Stimulated activated naive CD8-positive, alpha-beta T cell treated with anti-CD3 and anti-CD28 coated beads, Interleukin-15, Interleukin-2, amounts not matched to agents 100 U/mL and 50 U/mL, for 24 hours (primary cell): ENCODE results near the gene CELF2.

ENCODE experiments used
- ATAC-seq: fragments of 150-1000 bp; cut with Tn5 transposase; one replicate; pipeline ENCODE4 v1.10.0; 2021
- DNase-seq: peaks from one replicate; pipeline ENCODE4 v3.0.0; 2021

The CELF2 gene

GRCh38 chr10:11225935-11226334, 208.3 kb downstream of the CELF2 start:
- DNase-seq, result peak; percentile 69

GRCh38 chr10:11227103-11227502, 209.4 kb downstream of the CELF2 start:
- no peak for DNase-seq
- no peak for ATAC-seq

More at GRCh38 chr10:11225935-11226334, 208.3 kb downstream of the CELF2 start:
- ATAC-seq, result peak; percentile 85

- DNase-seq, result no peak
- no peak for ATAC-seq
Measured at GRCh38 chr10:11229893-11230292, 212.2 kb downstream of the CELF2 start.

GRCh38 chr10:11230498-11231167, 213.0 kb downstream of the CELF2 start:
- ATAC-seq, result no peak
- no peak for DNase-seq

GRCh38 chr10:11231285-11231684, 213.6 kb downstream of the CELF2 start:
- no peak for ATAC-seq
- DNase-seq, result no peak

GRCh38 chr10:11232222-11232961, 214.7 kb downstream of the CELF2 start:
- DNase-seq (no peak), ATAC-seq (peak; percentile 57)

GRCh38 chr10:11234857-11235531, 217.3 kb downstream of the CELF2 start:
- DNase-seq (no peak), ATAC-seq (peak; percentile 39)

- ATAC-seq, result peak; percentile 41
- DNase-seq, result no peak
Measured at GRCh38 chr10:11235771-11236170, 218.1 kb downstream of the CELF2 start.

GRCh38 chr10:11236234-11236633, 218.6 kb downstream of the CELF2 start:
- no peak for DNase-seq
- peak; percentile 56 for ATAC-seq

GRCh38 chr10:11237571-11237970, 219.9 kb downstream of the CELF2 start:
- ATAC-seq (peak; percentile 51), DNase-seq (peak; percentile 51)

- DNase-seq (no peak), ATAC-seq (no peak)
Measured at GRCh38 chr10:11238893-11239292, 221.2 kb downstream of the CELF2 start.

GRCh38 chr10:11240641-11241040, 223.0 kb downstream of the CELF2 start:
- ATAC-seq (no peak), DNase-seq (no peak)

- peak; percentile 46 for DNase-seq
- ATAC-seq, result peak; percentile 67
Measured at GRCh38 chr10:11242443-11243387, 225.0 kb downstream of the CELF2 start.

GRCh38 chr10:11243425-11244222, 226.0 kb downstream of the CELF2 start:
- ATAC-seq, result no peak
- no peak for DNase-seq

- ATAC-seq (peak; percentile 7), DNase-seq (no peak)
Measured at GRCh38 chr10:11245095-11245479, 227.4 kb downstream of the CELF2 start.

- ATAC-seq (peak; percentile 72), DNase-seq (no peak)
Measured at GRCh38 chr10:11245510-11245909, 227.8 kb downstream of the CELF2 start.

GRCh38 chr10:11245981-11246590, 228.4 kb downstream of the CELF2 start:
- ATAC-seq (no peak), DNase-seq (no peak)

GRCh38 chr10:11246752-11247467, 229.2 kb downstream of the CELF2 start:
- ATAC-seq (no peak), DNase-seq (no peak)

- DNase-seq, result no peak
- no peak for ATAC-seq
Measured at GRCh38 chr10:11249152-11249807, 231.6 kb downstream of the CELF2 start.
